Aorta (tissue), 5 donors: Measurements from ENCODE around the gene NFIA. TPM values are rescaled to one million over a fixed set of nuclear protein-coding genes. Genes with fewer than 3 reads are reported as not detected.

ENCODE experiments used
- ATAC-seq: fragments of 200-7000 bp; cut with Tn5 transposase; one replicate; pipeline ENCODE4 v1.9.1; 2022; ENCODE audit warnings: moderate library complexity; ENCODE audit not compliant: low FRiP score
- DNase-seq, 2 donors: peaks; one replicate each; pipeline ENCODE4 v3.0.0-alpha.2; 2020
- H3K27ac ChIP-seq, 2 donors: one replicate each; pipeline ENCODE4 v1.5.1; 2013; ENCODE audit warnings: low read length in 2 of 2, mild to moderate bottlenecking in 2 of 2, moderate library complexity in 2 of 2, control low read depth in 1 of 2, inconsistent platforms in 1 of 2, low read depth in 1 of 2
- H3K27me3 ChIP-seq, 2 donors: one replicate each; pipeline ENCODE4 v1.6.1; 2013; ENCODE audit warnings: control low read depth in 1 of 2, low read length in 1 of 2, mild to moderate bottlenecking in 1 of 2, moderate library complexity in 1 of 2; ENCODE audit not compliant: insufficient read depth in 2 of 2, control insufficient read depth in 1 of 2
- H3K36me3 ChIP-seq, 2 donors: one replicate each; pipeline ENCODE4 v1.6.1; 2013; ENCODE audit warnings: control low read depth in 1 of 2, low read length in 1 of 2, mild to moderate bottlenecking in 1 of 2; ENCODE audit not compliant: insufficient read depth in 2 of 2, control insufficient read depth in 1 of 2
- H3K4me1 ChIP-seq, 2 donors: one replicate each; pipeline ENCODE4 v1.6.1; 2013; ENCODE audit warnings: low read length in 2 of 2, control low read depth in 1 of 2, mild to moderate bottlenecking in 1 of 2, moderate library complexity in 1 of 2; ENCODE audit not compliant: insufficient read depth in 2 of 2, control insufficient read depth in 1 of 2
- H3K4me3 ChIP-seq, 2 donors: one replicate each; pipeline ENCODE4 v1.5.1; 2013; ENCODE audit warnings: low read length in 2 of 2, control low read depth in 1 of 2, mild to moderate bottlenecking in 1 of 2
- H3K9me3 ChIP-seq: one replicate; pipeline ENCODE4 v1.6.1; 2013; ENCODE audit warnings: mild to moderate bottlenecking, low read length; ENCODE audit not compliant: control insufficient read depth
- WGBS, 2 donors: extraction: QIAGEN DNeasy Blood & Tissue Kit; methylation state at CpG; one replicate each; pipeline ENCODE4 v1.1.7; 2013; 5-methylcytosine and 5-hydroxymethylcytosine counted together
- intact Hi-C, 2 donors: fragments of 100-400 bp; cut with DNase I; formaldehyde crosslinking; loops; one replicate each; pipeline versions ENCODE4 v1.14.2 to v1.15.0; 2022
- polyA plus RNA-seq, 2 donors: library from polyadenylated mRNA; stranded (reverse); fragments of 200-250 nt; gene quantifications; one replicate each; pipeline ENCODE4 v1.2.3, GENCODE V29; 2013
- total RNA-seq, 2 donors: library from RNA; stranded (reverse); fragmentation: NEBNext Ultra II Directional; extraction: Animal tissue kit (Norgen Biotek cat#: 25700); gene quantifications; one replicate each; pipeline ENCODE4 v1.2.1, GENCODE V29; 2021
- donor health status: healthy with polysubstance abuse.
- donor health status: Bipolar disorder and iron deficiency.
- donor health status: DM: no; HTN: no; CAD: no.
- donor health status: DM: no; HTN: no; CAD: no.
- donor health status: DM: yes; HTN: yes; CAD: no.

Gene NFIA
- total and polyA plus RNA-seq, 4 donors, result 15.3 to 221 (median 82.4) TPM

GRCh38 chr1:61399199-61399598, 316.8 kb downstream of the NFIA start:
- no peak for ATAC-seq
- Histone ChIP-seq H3K4me1 (peaks cover 7 to 8% of the 10 kb centered on the region in 2 donors), H3K36me3 (peaks cover 0 to 2% of the 10 kb centered on the region in 2 donors), H3K27ac (no peak overlapping the region), H3K27me3 (no peaks in the 10 kb centered on the region), H3K4me3 (no peak overlapping the region), H3K9me3 (no peaks in the 10 kb centered on the region)
- no peak for DNase-seq
- intact Hi-C loops, result no loop called here
- WGBS, 2 donors, result 29 to 30% methylated on average over 3 of the region's 3 CpGs

GRCh38 chr1:61400131-61400770, 317.9 kb downstream of the NFIA start:
- ATAC-seq (no peak), DNase-seq (no peak)
- Histone ChIP-seq H3K4me1 (peaks cover 7 to 8% of the 10 kb centered on the region in 2 donors), H3K27ac (no peak overlapping the region), H3K9me3 (no peaks in the 10 kb centered on the region), H3K27me3 (no peaks in the 10 kb centered on the region), H3K4me3 (no peak overlapping the region), H3K36me3 (peaks cover 0 to 2% of the 10 kb centered on the region in 2 donors)
- intact Hi-C loops, result loop anchor here in 1 of 2 donors (5.0 kb wide), 1 partner anchor 52 kb away; no protein-coding TSS in a partner anchor
- WGBS, 2 donors, result 10 to 27% methylated on average over 5 of the region's 5 CpGs

DNA sequence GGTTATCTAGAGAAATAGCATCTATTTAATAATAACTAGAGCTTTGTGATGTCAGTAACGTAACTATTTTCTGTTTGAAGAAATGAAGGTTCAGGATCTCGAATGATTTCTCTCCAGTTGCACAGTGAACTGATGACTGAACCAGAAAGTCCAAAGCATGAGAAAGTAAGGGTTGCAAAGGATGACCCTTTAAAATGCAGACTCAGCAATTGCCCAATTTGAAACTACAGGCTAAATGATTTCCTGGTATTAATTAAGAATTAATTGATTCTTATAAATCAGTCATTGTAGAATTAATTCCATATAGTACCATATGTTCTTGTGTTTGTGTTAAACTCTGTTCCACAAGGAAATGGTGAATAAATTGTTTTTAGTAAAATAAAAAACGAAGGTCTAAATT, 318.6 kb downstream of the NFIA start:
- intact Hi-C loops, result loop anchor here in 1 of 2 donors (5.0 kb wide), 1 partner anchor 51 kb away; no protein-coding TSS in a partner anchor
- DNase-seq (no peak), ATAC-seq (no peak)
- WGBS, 2 donors, result 90 to 91% methylated on average over 3 of the region's 3 CpGs
- no peaks in the 10 kb centered on the region for H3K36me3 ChIP-seq
- peaks cover 7 to 8% of the 10 kb centered on the region in 2 donors for H3K4me1 ChIP-seq
- no peaks in the 10 kb centered on the region for H3K27me3 ChIP-seq
- no peak overlapping the region for H3K27ac ChIP-seq
- no peaks in the 10 kb centered on the region for H3K9me3 ChIP-seq
- no peak overlapping the region for H3K4me3 ChIP-seq

DNA sequence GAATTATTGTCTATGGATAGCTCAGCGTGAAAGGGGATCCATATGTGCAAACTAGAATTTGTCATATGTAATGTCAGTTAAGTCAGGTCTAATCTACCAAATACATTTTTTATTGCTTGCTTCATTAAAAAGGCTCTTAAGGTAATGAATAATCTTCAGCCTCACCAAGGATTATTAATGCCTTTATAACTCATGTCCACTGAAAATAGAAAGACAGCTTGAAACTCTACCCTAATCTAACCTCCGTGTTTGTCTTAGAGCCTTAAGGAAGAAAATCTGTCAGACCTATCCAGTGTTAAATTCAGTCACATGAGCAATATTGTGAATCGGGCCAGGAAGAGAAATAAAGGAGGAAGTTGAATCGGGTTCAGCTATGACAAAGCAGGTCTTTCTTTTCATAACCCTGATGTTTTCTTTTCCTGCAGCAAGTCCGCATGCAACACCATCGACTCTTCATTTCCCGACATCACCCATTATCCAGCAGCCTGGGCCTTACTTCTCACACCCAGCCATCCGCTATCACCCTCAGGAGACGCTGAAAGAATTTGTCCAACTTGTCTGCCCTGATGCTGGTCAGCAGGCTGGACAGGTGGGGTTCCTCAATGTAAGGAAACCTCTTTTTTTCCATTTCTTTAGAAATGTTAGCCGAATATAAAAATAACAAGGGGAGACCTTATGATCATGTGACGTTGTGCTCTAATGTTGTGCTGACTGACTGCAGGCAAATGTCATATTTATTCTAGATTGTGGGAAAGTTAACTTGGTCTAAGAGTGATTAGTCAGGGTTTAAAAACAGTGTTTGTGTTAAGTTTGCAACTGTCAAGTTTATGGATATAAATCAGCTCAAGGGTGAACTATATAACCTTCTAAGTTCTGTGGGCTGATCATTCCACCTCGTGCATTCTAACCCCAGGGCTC, 321.6 kb downstream of the NFIA start:
- WGBS, 2 donors, result 8 to 13% methylated on average over 12 of the region's 12 CpGs
- H3K36me3 ChIP-seq, result peaks cover 9 to 13% of the 10 kb centered on the region in 2 donors
- H3K4me3 ChIP-seq, result no peak overlapping the region
- H3K27ac ChIP-seq, result peak overlapping the region; percentile 9 to 83
- H3K4me1 ChIP-seq, result peaks cover 7 to 8% of the 10 kb centered on the region in 2 donors
- no peaks in the 10 kb centered on the region for H3K27me3 ChIP-seq
- H3K9me3 ChIP-seq, result no peaks in the 10 kb centered on the region
- ATAC-seq (peak; percentile 47), DNase-seq (no peak)
- intact Hi-C loops, result loop anchor here in 1 of 2 donors (5.0 kb wide), 1 partner anchor 48 kb away; no protein-coding TSS in a partner anchor

GRCh38 chr1:61404597-61405376, 322.4 kb downstream of the NFIA start:
- intact Hi-C loops, result loop anchor here in 1 of 2 donors (5.0 kb wide), 1 partner anchor 48 kb away; no protein-coding TSS in a partner anchor
- DNase-seq (no peak), ATAC-seq (no peak)
- Histone ChIP-seq H3K4me3 (no peak overlapping the region), H3K9me3 (no peaks in the 10 kb centered on the region), H3K4me1 (peaks cover 5 to 7% of the 10 kb centered on the region in 2 donors), H3K36me3 (peaks cover 9 to 13% of the 10 kb centered on the region in 2 donors), H3K27me3 (no peaks in the 10 kb centered on the region), H3K27ac (no peak overlapping the region)
- 49 to 68% methylated on average over 4 of the region's 4 CpGs for WGBS, 2 donors

DNA sequence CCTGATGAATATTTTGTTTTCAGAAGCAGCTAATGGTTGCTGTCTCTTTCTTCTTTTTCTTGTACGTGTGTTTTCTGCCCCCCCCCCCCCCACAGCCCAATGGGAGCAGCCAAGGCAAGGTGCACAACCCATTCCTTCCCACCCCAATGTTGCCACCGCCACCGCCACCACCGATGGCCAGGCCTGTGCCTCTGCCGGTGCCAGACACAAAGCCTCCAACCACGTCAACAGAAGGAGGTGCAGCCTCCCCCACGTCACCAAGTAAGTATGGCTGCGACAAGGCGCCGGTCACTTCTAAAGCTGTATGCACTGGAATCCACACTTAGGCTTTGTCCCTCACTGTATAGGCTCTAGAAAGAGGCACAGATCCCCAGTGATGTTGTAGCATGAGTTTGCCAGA, 324.1 kb downstream of the NFIA start:
- intact Hi-C loops, result no loop called here

GRCh38 chr1:61412601-61413000, 330.2 kb downstream of the NFIA start:
- Histone ChIP-seq H3K4me1 (no peaks in the 10 kb centered on the region), H3K27ac (no peak overlapping the region), H3K27me3 (no peaks in the 10 kb centered on the region), H3K36me3 (peaks cover 6 to 10% of the 10 kb centered on the region in 2 donors), H3K9me3 (no peaks in the 10 kb centered on the region), H3K4me3 (no peak overlapping the region)
- no peak for ATAC-seq
- intact Hi-C loops, result no loop called here
- 71 to 86% methylated on average over 1 of the region's 1 CpG for WGBS, 2 donors
- DNase-seq, result no peak

More for the DNA sequence above, 324.1 kb downstream of the NFIA start:
- H3K4me3 ChIP-seq, result no peak overlapping the region
- DNase-seq, result no peak
- H3K9me3 ChIP-seq, result no peaks in the 10 kb centered on the region
- peaks cover 9 to 13% of the 10 kb centered on the region in 2 donors for H3K36me3 ChIP-seq
- H3K27ac ChIP-seq, result no peak overlapping the region
- no peak for ATAC-seq
- H3K27me3 ChIP-seq, result no peaks in the 10 kb centered on the region
- peaks cover 3 to 4% of the 10 kb centered on the region in 2 donors for H3K4me1 ChIP-seq
- WGBS, 2 donors, result 94 to 98% methylated on average over 9 to 10 of the region's 10 CpGs

GRCh38 chr1:61419196-61419595, 336.8 kb downstream of the NFIA start:
- no peak overlapping the region for H3K27ac ChIP-seq
- no peak overlapping the region for H3K4me3 ChIP-seq
- WGBS, 2 donors, result 61 to 66% methylated on average over 4 of the region's 4 CpGs
- intact Hi-C loops, result no loop called here
- H3K27me3 ChIP-seq, result no peaks in the 10 kb centered on the region
- no peaks in the 10 kb centered on the region for H3K9me3 ChIP-seq
- peaks cover 0 to 4% of the 10 kb centered on the region in 2 donors for H3K36me3 ChIP-seq
- DNase-seq, result no peak
- peaks cover 0 to 2% of the 10 kb centered on the region in 2 donors for H3K4me1 ChIP-seq
- ATAC-seq, result no peak
